ENCODE measurements around the gene ARHGAP25.
"Not testable (repeated sequence)": the region's sequence is repeated elsewhere in the genome, so short reads cannot be mapped to it uniquely, and the experiment has no call there.

Gene ARHGAP25

GRCh38 chr2:68799140-68800026 lies 64.8 kb downstream of the ARHGAP25 start:
- ATAC-seq, result no peak
- DNase-seq, result no peak

GRCh38 chr2:68800027-68800401 lies 65.4 kb downstream of the ARHGAP25 start:
- no peak for ATAC-seq

GRCh38 chr2:68800517-68800916 lies 65.9 kb downstream of the ARHGAP25 start:
- no peak for ATAC-seq
- no peak for DNase-seq

More at GRCh38 chr2:68800027-68800401, 65.4 kb downstream of the ARHGAP25 start:
- DNase-seq, result no peak

- not testable (repeated sequence) for DNase-seq, ATAC-seq
Observed at GRCh38 chr2:68802161-68802560, 67.5 kb downstream of the ARHGAP25 start.

- no peak for DNase-seq
- ATAC-seq, result no peak
Observed at GRCh38 chr2:68805025-68805424, 70.4 kb downstream of the ARHGAP25 start.

- no peak for ATAC-seq
- DNase-seq, result no peak
Observed at GRCh38 chr2:68806511-68807109, 72.0 kb downstream of the ARHGAP25 start.

- no peak for DNase-seq
- no peak for ATAC-seq
Observed at GRCh38 chr2:68807821-68808266, 73.2 kb downstream of the ARHGAP25 start.

- no peak for DNase-seq
- no peak for ATAC-seq
Observed at GRCh38 chr2:68809324-68810240, 75.0 kb downstream of the ARHGAP25 start.

- DNase-seq (no peak), ATAC-seq (no peak)
Observed at GRCh38 chr2:68811364-68811763, 76.8 kb downstream of the ARHGAP25 start.

- no peak for ATAC-seq
- no peak for DNase-seq
Observed at GRCh38 chr2:68812251-68812650, 77.6 kb downstream of the ARHGAP25 start.

GRCh38 chr2:68813596-68813995 lies 79.0 kb downstream of the ARHGAP25 start:
- no peak for DNase-seq
- ATAC-seq, result no peak

- no peak for DNase-seq
- ATAC-seq, result no peak
Observed at GRCh38 chr2:68817306-68817705, 82.7 kb downstream of the ARHGAP25 start.

GRCh38 chr2:68819556-68819955 lies 84.9 kb downstream of the ARHGAP25 start:
- no peak for ATAC-seq
- no peak for DNase-seq

GRCh38 chr2:68822207-68822872 lies 87.7 kb downstream of the ARHGAP25 start:
- no peak for ATAC-seq
- DNase-seq, result no peak

- DNase-seq, result no peak
- ATAC-seq, result no peak
Observed at GRCh38 chr2:68824831-68825230, 90.2 kb downstream of the ARHGAP25 start.

- DNase-seq (no peak), ATAC-seq (no peak)
Observed at GRCh38 chr2:68825866-68826265, 91.3 kb downstream of the ARHGAP25 start.

GRCh38 chr2:68827666-68828065 lies 93.1 kb downstream of the ARHGAP25 start:
- no peak for DNase-seq
- no peak for ATAC-seq

- peak; percentile 19 for ATAC-seq
- DNase-seq, result peak; percentile 61
Observed at GRCh38 chr2:68828887-68829708, 94.5 kb downstream of the ARHGAP25 start.

GRCh38 chr2:68829749-68830148 lies 95.1 kb downstream of the ARHGAP25 start:
- ATAC-seq, result no peak
- no peak for DNase-seq

GRCh38 chr2:68831686-68832232 lies 97.1 kb downstream of the ARHGAP25 start:
- DNase-seq (no peak), ATAC-seq (peak; percentile 20)
